ELR (cell line): ENCODE results near the gene HMGCR.

Experiments used
- DNase-seq: peaks from one replicate; pipeline ENCODE4 v3.0.0-alpha.2; 2015; ENCODE audit warnings: low read depth

Gene HMGCR

GRCh38 chr5:75381456-75381855 lies 44.4 kb downstream of the HMGCR start:
- no peak for DNase-seq

GRCh38 chr5:75384218-75384617 lies 47.2 kb downstream of the HMGCR start:
- DNase-seq: no peak

GRCh38 chr5:75387806-75388205 lies 50.8 kb downstream of the HMGCR start:
- no peak for DNase-seq

GRCh38 chr5:75389430-75389829 lies 52.4 kb downstream of the HMGCR start:
- DNase-seq: no peak

GRCh38 chr5:75395277-75395676 lies 58.3 kb downstream of the HMGCR start:
- DNase-seq: peak; percentile 20

GRCh38 chr5:75405296-75405695 lies 68.3 kb downstream of the HMGCR start:
- peak; percentile 32 for DNase-seq
